Liver (tissue), 9 donors: ENCODE results near the gene TLNRD1. TPM values are rescaled to one million over a fixed set of nuclear protein-coding genes. Genes with fewer than 3 reads are reported as not detected.

ENCODE experiments used
- DNase-seq: peaks from one replicate; pipeline ENCODE4 v3.0.0-alpha.2; 2017; ENCODE audit warnings: low spot score
- H3K27ac ChIP-seq, 2 donors: one replicate each; pipeline ENCODE4 v1.7.0; 2013; ENCODE audit warnings: inconsistent platforms in 2 of 2, low read length in 2 of 2, control low read depth in 1 of 2, low read depth in 1 of 2, mild to moderate bottlenecking in 1 of 2
- H3K27me3 ChIP-seq, 4 donors: one replicate each; pipeline versions ENCODE4 v1.6.1 to v1.7.0; 2013; ENCODE audit warnings: low read length in 3 of 4, inconsistent platforms in 1 of 4, mild to moderate bottlenecking in 1 of 4, moderate library complexity in 1 of 4; ENCODE audit not compliant: control insufficient read depth in 4 of 4, insufficient read depth in 4 of 4
- H3K36me3 ChIP-seq, 4 donors: one replicate each; pipeline versions ENCODE4 v1.6.1 to v1.7.0; 2013; ENCODE audit warnings: low read length in 3 of 4, mild to moderate bottlenecking in 3 of 4, low read depth in 1 of 4, moderate library complexity in 1 of 4; ENCODE audit not compliant: control insufficient read depth in 4 of 4, insufficient read depth in 3 of 4
- H3K4me1 ChIP-seq, 4 donors: one replicate each; pipeline versions ENCODE4 v1.6.1 to v1.7.0; 2013; ENCODE audit warnings: low read length in 3 of 4, mild to moderate bottlenecking in 3 of 4, moderate library complexity in 1 of 4; ENCODE audit not compliant: control insufficient read depth in 4 of 4, insufficient read depth in 4 of 4
- H3K4me3 ChIP-seq, 3 donors: one replicate each; pipeline versions ENCODE4 v1.6.1 to v1.7.0; 2013; ENCODE audit warnings: low read length in 3 of 3, control low read depth in 1 of 3, low read depth in 1 of 3, mild to moderate bottlenecking in 1 of 3
- H3K9ac ChIP-seq, 2 donors: one replicate each; pipeline ENCODE4 v1.7.0; 2013; ENCODE audit warnings: low read length in 2 of 2, mild to moderate bottlenecking in 2 of 2, moderate library complexity in 2 of 2, control low read depth in 1 of 2, low read depth in 1 of 2
- H3K9me3 ChIP-seq, 4 donors: one replicate each; pipeline versions ENCODE4 v1.6.1 to v1.7.0; 2013; ENCODE audit warnings: low read length in 3 of 4; ENCODE audit not compliant: control insufficient read depth in 4 of 4
- ATF3 ChIP-seq: IDR thresholded peaks from 2 replicates; pipeline ENCODE4 v1.6.1; 2016; ENCODE audit warnings: antibody characterized with exemption
- CTCF ChIP-seq: fragments of 150-350 bp; IDR thresholded peaks from 2 replicates; pipeline ENCODE4 v1.5.1; 2017; ENCODE audit warnings: improper control_type of control experiment, low read depth, low read length; ENCODE audit not compliant: missing input control
- FOXA1 ChIP-seq: IDR thresholded peaks from 2 replicates; pipeline ENCODE4 v1.6.1; 2016; ENCODE audit warnings: antibody characterized with exemption
- FOXA2 ChIP-seq: IDR thresholded peaks from 2 replicates; pipeline ENCODE4 v1.6.1; 2016; ENCODE audit warnings: antibody characterized with exemption
- GABPA ChIP-seq, 2 donors: IDR thresholded peaks in 1 of 2; conservative IDR thresholded peaks in 1 of 2; 2 replicates each; pipeline ENCODE4 v1.6.1; 2016; ENCODE audit warnings: antibody characterized with exemption in 2 of 2, mild to moderate bottlenecking in 1 of 2, moderate library complexity in 1 of 2
- HNF4G ChIP-seq: IDR thresholded peaks from 2 replicates; pipeline ENCODE4 v1.6.1; 2016; ENCODE audit warnings: antibody characterized with exemption
- JUND ChIP-seq, 2 donors: IDR thresholded peaks; 2 replicates each; pipeline ENCODE4 v1.6.1; 2016; ENCODE audit warnings: antibody characterized with exemption in 2 of 2
- NR2F2 ChIP-seq: IDR thresholded peaks from 2 replicates; pipeline ENCODE4 v1.6.1; 2016; ENCODE audit warnings: antibody characterized with exemption
- RAD21 ChIP-seq, 2 donors: IDR thresholded peaks; 2 replicates each; pipeline ENCODE4 v1.6.1; 2016; ENCODE audit warnings: antibody characterized with exemption in 2 of 2, mild to moderate bottlenecking in 2 of 2
- SP1 ChIP-seq: IDR thresholded peaks from 2 replicates; pipeline ENCODE4 v1.6.1; 2018; ENCODE audit warnings: antibody characterized with exemption, mild to moderate bottlenecking
- YY1 ChIP-seq: IDR thresholded peaks from 2 replicates; pipeline ENCODE4 v1.6.1; 2016; ENCODE audit warnings: antibody characterized with exemption, mild to moderate bottlenecking
- WGBS: extraction: QIAGEN DNeasy Blood & Tissue Kit; methylation state at CpG from one replicate; pipeline ENCODE4 v1.1.7; 2013; 5-methylcytosine and 5-hydroxymethylcytosine counted together
- polyA plus RNA-seq, 2 donors: library from polyadenylated mRNA; stranded (reverse) in 1 of 2; unstranded in 1 of 2; fragments of 200-250 nt in 1 of 2; fragments of >200 nt in 1 of 2; fragmentation: Nextera tagmentation in 1 of 2; extraction: Ambion mirVana in 1 of 2; gene quantifications; one replicate each; pipeline versions ENCODE4 v1.2.1 to v1.2.3, GENCODE V29; 2013 to 2015
- total RNA-seq, 2 donors: library from RNA; depleted of rRNA; stranded (reverse); fragments of >200 nt; gene quantifications; one replicate each; pipeline ENCODE4 v1.2.3, GENCODE V29; 2014
- TF ChIP-seq, protein P1 (sequence below): IDR thresholded peaks from 2 replicates; pipeline ENCODE4 v1.6.1; 2016; ENCODE audit warnings: antibody characterized with exemption
- TF ChIP-seq, protein P2 (sequence below): IDR thresholded peaks from 2 replicates; pipeline ENCODE4 v1.6.1; 2016; ENCODE audit warnings: antibody characterized with exemption
- donor health status: healthy.
- donor health status: healthy.
- donor health status: healthy.
- donor health status: healthy.
- donor health status: healthy.

The TLNRD1 gene
- total and polyA plus RNA-seq, 4 donors: 1.1 to 5.8 (median 3.2) TPM

DNA sequence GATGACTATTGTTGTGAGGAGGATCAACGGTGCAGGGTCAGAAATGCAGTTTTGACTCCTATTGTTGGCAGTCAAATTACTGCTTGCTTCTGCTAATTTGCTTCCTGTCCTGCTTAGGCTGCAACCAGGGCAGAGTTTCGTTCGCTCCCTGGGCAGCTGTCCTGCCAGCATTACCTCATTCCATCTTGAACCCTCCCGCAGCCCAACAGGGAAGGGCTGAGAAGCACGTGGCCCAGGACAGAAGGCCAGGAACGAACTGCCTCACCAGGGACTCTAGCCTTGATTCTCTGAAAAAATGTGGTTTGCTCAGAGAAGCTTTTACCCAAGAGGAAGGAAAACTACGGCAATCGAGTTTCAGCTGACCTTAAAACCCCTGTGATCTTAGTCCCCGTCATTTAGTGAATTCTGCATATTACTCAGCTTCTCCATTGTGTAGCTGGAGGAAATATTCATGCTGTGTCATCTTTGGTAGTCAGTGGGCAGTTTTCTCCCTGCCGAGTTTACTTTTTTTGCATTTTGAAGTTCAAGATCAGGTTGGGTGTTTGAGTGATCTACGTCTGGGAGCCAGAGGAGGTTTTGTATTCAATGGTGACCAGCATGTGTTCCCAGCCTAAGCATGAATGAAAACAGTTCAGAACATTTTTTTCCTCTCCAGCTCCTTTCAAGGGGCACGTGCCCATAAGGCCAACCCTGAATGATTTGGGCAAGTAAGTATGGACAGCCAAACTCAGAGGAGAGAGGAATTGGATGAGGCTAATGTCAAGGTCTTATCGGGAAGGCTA, 23.0 kb downstream of the TLNRD1 start (continued):
- TF ChIP-seq JUND (IDR thresholded peaks at IDR 0.05) (peak in 1 of 2 donors; percentile 18), YY1 (no peak), HNF4G (no peak), SP1 (peak; percentile 29), FOXA2 (no peak), GABPA (IDR thresholded peaks at IDR 0.05 in 1 of 2, conservative IDR thresholded peaks at IDR 0.05 in 1 of 2) (no peak), RAD21 (IDR thresholded peaks at IDR 0.05) (peak in 1 of 2 donors; percentile 15), CTCF (no peak), NR2F2 (peak; percentile 38)

DNA sequence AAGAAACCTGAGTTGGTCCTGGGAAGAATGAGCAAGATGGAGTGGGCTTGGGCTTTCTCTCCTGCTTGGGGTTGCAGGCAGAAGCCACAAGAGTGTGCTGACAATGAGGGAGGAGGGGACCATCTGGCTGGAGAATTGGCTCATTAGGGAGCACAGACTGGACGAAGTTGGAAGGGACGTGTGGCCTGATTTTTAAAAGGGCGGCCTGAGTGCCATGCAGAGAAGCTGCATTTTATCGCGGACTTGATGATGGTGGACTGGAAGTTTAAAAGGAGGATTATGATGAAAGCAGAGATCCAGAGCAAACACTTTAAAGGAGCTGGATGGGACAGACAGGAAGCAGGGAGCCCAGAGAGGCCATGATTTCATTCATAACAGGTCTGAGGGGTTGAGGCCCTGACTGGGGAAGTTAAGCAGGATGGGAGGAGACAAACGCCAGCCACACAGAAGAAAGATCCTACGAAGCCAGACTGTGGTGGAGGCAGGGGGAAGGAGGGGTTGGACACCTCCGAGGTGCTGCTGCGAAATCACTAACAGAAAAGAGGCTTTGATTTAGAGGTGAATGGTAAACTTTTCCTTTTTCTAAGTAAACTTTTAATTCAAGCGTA, 23.6 kb downstream of the TLNRD1 start:
- Histone ChIP-seq H3K9me3 (no peaks in the 10 kb centered on the region), H3K4me1 (peaks cover 0 to 12% (median 2%) of the 10 kb centered on the region in 4 donors), H3K36me3 (no peaks in the 10 kb centered on the region), H3K27me3 (no peaks in the 10 kb centered on the region), H3K27ac (peak overlapping the region; percentile 45 to 77), H3K9ac (no peak overlapping the region), H3K4me3 (no peak overlapping the region)
- DNase-seq: no peak
- WGBS: 86% methylated on average over 10 of the region's 10 CpGs
- TF ChIP-seq YY1 (no peak), JUND (IDR thresholded peaks at IDR 0.05) (no peak), ATF3 (no peak), HNF4G (no peak), GABPA (IDR thresholded peaks at IDR 0.05 in 1 of 2, conservative IDR thresholded peaks at IDR 0.05 in 1 of 2) (no peak), RAD21 (IDR thresholded peaks at IDR 0.05) (no peak), FOXA1 (no peak), CTCF (no peak)
- TF ChIP-seq, protein P1, sequence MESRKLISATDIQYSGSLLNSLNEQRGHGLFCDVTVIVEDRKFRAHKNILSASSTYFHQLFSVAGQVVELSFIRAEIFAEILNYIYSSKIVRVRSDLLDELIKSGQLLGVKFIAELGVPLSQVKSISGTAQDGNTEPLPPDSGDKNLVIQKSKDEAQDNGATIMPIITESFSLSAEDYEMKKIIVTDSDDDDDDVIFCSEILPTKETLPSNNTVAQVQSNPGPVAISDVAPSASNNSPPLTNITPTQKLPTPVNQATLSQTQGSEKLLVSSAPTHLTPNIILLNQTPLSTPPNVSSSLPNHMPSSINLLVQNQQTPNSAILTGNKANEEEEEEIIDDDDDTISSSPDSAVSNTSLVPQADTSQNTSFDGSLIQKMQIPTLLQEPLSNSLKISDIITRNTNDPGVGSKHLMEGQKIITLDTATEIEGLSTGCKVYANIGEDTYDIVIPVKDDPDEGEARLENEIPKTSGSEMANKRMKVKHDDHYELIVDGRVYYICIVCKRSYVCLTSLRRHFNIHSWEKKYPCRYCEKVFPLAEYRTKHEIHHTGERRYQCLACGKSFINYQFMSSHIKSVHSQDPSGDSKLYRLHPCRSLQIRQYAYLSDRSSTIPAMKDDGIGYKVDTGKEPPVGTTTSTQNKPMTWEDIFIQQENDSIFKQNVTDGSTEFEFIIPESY: no peak
- TF ChIP-seq, protein P2, sequence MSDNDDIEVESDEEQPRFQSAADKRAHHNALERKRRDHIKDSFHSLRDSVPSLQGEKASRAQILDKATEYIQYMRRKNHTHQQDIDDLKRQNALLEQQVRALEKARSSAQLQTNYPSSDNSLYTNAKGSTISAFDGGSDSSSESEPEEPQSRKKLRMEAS: no peak
